ENCODE data around the gene LAD1.

DNA sequence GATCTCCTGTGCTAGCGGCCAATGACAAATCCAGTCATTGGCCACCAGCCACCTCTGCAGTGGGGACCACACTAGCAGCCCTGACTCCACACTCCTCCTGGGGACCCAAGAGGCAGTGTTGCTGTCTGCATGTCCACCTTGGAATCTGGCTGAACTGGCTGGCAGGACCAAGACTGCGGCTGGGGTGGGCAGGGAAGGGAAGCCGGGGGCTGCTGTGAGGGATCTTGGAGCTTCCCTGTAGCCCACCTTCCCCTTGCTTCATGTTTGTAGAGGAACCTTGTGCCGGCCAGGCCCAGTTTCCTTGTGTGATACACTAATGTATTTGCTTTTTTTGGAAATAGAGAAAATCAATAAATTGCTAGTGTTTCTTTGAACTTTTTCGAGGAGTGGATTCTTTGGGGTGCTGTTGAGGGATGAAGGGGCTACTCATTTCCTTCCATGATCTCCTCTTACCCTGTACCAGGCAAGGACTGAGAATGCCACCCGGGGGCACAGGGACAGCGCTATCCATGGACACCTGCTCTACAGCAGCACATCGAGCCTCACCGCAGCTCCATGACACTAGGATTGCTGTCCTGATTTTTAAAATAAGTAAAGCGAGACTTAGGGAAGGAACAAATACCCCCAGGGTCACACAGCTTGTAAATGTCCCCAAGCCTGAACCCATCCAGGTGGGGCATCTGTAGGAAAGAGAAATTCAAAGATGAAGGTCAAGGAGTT lies 66.3 kb downstream of the LAD1 start:
- TF ChIP-seq CBX2 (IDR thresholded peaks at IDR 0.05; ENCODE audit: borderline replicate concordance, low read depth) (no peak), JUN (IDR thresholded peaks at IDR 0.05) (no peak), MAZ (IDR thresholded peaks at IDR 0.05; ENCODE audit: borderline replicate concordance, low read depth, low read length) (no peak), CEBPB (IDR thresholded peaks at IDR 0.05) (no peak), EP300 (IDR thresholded peaks at IDR 0.05) (no peak)
- TF ChIP-seq, protein P1, sequence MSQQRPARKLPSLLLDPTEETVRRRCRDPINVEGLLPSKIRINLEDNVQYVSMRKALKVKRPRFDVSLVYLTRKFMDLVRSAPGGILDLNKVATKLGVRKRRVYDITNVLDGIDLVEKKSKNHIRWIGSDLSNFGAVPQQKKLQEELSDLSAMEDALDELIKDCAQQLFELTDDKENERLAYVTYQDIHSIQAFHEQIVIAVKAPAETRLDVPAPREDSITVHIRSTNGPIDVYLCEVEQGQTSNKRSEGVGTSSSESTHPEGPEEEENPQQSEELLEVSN (IDR thresholded peaks at IDR 0.05; ENCODE audit: borderline replicate concordance, low read depth), result no peak
- TF ChIP-seq, protein P2, sequence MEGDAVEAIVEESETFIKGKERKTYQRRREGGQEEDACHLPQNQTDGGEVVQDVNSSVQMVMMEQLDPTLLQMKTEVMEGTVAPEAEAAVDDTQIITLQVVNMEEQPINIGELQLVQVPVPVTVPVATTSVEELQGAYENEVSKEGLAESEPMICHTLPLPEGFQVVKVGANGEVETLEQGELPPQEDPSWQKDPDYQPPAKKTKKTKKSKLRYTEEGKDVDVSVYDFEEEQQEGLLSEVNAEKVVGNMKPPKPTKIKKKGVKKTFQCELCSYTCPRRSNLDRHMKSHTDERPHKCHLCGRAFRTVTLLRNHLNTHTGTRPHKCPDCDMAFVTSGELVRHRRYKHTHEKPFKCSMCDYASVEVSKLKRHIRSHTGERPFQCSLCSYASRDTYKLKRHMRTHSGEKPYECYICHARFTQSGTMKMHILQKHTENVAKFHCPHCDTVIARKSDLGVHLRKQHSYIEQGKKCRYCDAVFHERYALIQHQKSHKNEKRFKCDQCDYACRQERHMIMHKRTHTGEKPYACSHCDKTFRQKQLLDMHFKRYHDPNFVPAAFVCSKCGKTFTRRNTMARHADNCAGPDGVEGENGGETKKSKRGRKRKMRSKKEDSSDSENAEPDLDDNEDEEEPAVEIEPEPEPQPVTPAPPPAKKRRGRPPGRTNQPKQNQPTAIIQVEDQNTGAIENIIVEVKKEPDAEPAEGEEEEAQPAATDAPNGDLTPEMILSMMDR (IDR thresholded peaks at IDR 0.05), result no peak
- TF ChIP-seq, protein P3, sequence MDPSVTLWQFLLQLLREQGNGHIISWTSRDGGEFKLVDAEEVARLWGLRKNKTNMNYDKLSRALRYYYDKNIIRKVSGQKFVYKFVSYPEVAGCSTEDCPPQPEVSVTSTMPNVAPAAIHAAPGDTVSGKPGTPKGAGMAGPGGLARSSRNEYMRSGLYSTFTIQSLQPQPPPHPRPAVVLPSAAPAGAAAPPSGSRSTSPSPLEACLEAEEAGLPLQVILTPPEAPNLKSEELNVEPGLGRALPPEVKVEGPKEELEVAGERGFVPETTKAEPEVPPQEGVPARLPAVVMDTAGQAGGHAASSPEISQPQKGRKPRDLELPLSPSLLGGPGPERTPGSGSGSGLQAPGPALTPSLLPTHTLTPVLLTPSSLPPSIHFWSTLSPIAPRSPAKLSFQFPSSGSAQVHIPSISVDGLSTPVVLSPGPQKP (IDR thresholded peaks at IDR 0.05; ENCODE audit: low read depth, low read length), result no peak

Measured in A549 (cell line).